GM23248 (cell line): ENCODE data around the gene CCDC78. TPM values are rescaled to one million over a fixed set of nuclear protein-coding genes. Genes with fewer than 3 reads are reported as not detected.

ENCODE experiments used
- DNase-seq: peaks from one replicate; pipeline ENCODE4 v3.0.0-alpha.2; 2015
- H2AFZ ChIP-seq: fragments of 200-600 bp; sonication (generic); 2 replicates; pipeline ENCODE4 v1.6.1; 2016; ENCODE audit warnings: antibody characterized with exemption
- H3F3A ChIP-seq: fragments of 200-600 bp; sonication (generic); 2 replicates; pipeline ENCODE4 v1.6.1; 2016; ENCODE audit warnings: mild to moderate bottlenecking, antibody characterized with exemption, mixed run types; ENCODE audit not compliant: insufficient read depth
- H3K27ac ChIP-seq: fragments of 200-600 bp; sonication (generic); 2 replicates; pipeline ENCODE4 v1.5.1; 2016; ENCODE audit warnings: mild to moderate bottlenecking
- H3K27me3 ChIP-seq: fragments of 200-600 bp; sonication (generic); replicated peaks from 2 replicates; pipeline ENCODE4 v1.6.1; 2016; ENCODE audit warnings: mild to moderate bottlenecking; ENCODE audit not compliant: insufficient read depth
- H3K36me3 ChIP-seq: fragments of 200-600 bp; sonication (generic); 2 replicates; pipeline ENCODE4 v1.6.1; 2016; ENCODE audit warnings: low read depth, mild to moderate bottlenecking
- H3K4me1 ChIP-seq: fragments of 200-600 bp; sonication (generic); 2 replicates; pipeline ENCODE4 v1.6.1; 2016; ENCODE audit warnings: mild to moderate bottlenecking; ENCODE audit not compliant: insufficient read depth
- H3K4me2 ChIP-seq: fragments of 200-600 bp; sonication (generic); one replicate; pipeline ENCODE4 v1.6.1; 2016; ENCODE audit warnings: mild to moderate bottlenecking; ENCODE audit not compliant: unreplicated experiment
- H3K4me3 ChIP-seq: fragments of 200-600 bp; sonication (generic); 2 replicates; pipeline ENCODE4 v1.5.1; 2016; ENCODE audit warnings: mild to moderate bottlenecking
- H3K79me2 ChIP-seq: fragments of 200-600 bp; sonication (generic); 2 replicates; pipeline ENCODE4 v1.6.1; 2016; ENCODE audit warnings: mild to moderate bottlenecking; ENCODE audit not compliant: insufficient read depth
- H3K9ac ChIP-seq: fragments of 200-600 bp; sonication (generic); 2 replicates; pipeline ENCODE4 v1.6.1; 2016; ENCODE audit warnings: mild to moderate bottlenecking
- H3K9me2 ChIP-seq: fragments of 200-600 bp; sonication (generic); 2 replicates; pipeline ENCODE4 v1.6.1; 2016; ENCODE audit warnings: mixed run types, mild to moderate bottlenecking, moderate library complexity; ENCODE audit not compliant: insufficient read depth
- H3K9me3 ChIP-seq: fragments of 200-600 bp; sonication (generic); one replicate; pipeline ENCODE4 v1.6.1; 2017; ENCODE audit warnings: low read depth
- H4K20me1 ChIP-seq: fragments of 200-600 bp; sonication (generic); 2 replicates; pipeline ENCODE4 v1.6.0; 2016; ENCODE audit not compliant: insufficient read depth
- EZH2 ChIP-seq: fragments of 200-600 bp; sonication (generic); IDR thresholded peaks from 2 replicates; pipeline ENCODE4 v1.6.1; 2018; ENCODE audit warnings: antibody characterized with exemption, mild to moderate bottlenecking; ENCODE audit not compliant: insufficient read depth, poor library complexity, severe bottlenecking
- EZH2phosphoT487 ChIP-seq: fragments of 200-600 bp; sonication (generic); IDR thresholded peaks from 2 replicates; pipeline ENCODE4 v1.6.1; 2018; ENCODE audit warnings: antibody characterized with exemption, moderate library complexity, mild to moderate bottlenecking, low read depth; ENCODE audit not compliant: insufficient read depth
- WGBS, 2 experiments: methylation state at CpG; one replicate each; pipeline ENCODE4 v1.1.6; 2015 to 2017; ENCODE audit warnings: low lambda C conversion rate in 2 of 2, low coverage in 1 of 2; ENCODE audit errors: missing lambda C conversion rate in 2 of 2; 5-methylcytosine and 5-hydroxymethylcytosine counted together
- in situ Hi-C: fragments of 300-500 bp; cut with MboI; formaldehyde crosslinking; loops from 2 replicates; pipeline ENCODE4 v1.15.0; 2020
- polyA plus RNA-seq: library from polyadenylated mRNA; unstranded; fragments of >200 nt; fragmentation: Nextera tagmentation; extraction: Ambion mirVana; gene quantifications from 2 replicates; pipeline ENCODE4 v1.2.1, GENCODE V29; 2016
- total RNA-seq: library from RNA; depleted of rRNA; stranded (reverse); fragments of >200 nt; shearing (Covaris generic); gene quantifications from 2 replicates; pipeline ENCODE4 v1.2.3, GENCODE V29; 2014

CCDC78 gene
- total and polyA plus RNA-seq, 2 experiments from 2014 or later: 0.78 to 9.5 TPM

DNA sequence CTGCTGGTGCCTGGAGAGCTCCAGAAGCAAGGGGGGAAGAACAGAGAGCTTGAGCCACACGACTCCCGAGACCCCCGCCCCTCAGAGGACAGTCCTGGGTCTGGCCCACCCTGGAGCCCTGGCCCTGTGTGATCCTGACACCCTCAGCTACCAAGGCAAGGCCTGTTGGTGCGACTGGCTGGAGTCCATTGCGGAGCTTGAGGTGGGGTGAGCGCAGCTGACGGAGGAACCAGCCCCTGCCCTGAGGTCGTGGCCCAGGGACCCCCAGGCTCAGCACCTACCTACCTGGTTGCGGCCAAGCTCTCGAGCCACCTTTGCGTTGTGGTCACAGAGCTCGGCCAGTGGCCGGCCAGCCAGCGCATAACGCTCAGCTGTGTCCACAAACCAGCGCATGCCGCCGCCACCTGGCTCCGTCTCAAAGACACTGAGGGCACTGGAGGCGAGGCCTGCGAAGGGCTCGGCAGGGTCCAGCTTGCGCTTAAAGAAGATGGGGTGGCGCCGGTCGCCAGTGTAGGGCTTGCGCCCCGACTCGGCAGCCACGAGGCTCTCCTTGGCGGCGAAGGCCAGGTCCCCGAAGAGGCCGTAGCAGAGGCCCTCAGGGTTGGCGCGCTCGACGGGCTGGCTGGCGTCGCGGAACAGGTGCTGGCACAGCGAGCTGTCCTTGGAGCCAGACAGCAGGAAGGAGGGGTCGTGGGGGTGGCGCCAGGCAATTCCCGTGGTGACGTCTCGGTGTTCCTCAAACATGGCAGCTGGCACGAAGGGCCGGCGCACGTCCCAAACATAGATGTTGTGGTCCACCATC, 39.6 kb downstream of the CCDC78 start:
- no peak overlapping the region for H2AFZ ChIP-seq
- 91 to 93% methylated on average over 47 to 51 of the region's 51 CpGs for WGBS, 2 experiments
- H3K4me1 ChIP-seq: peaks cover 19% of the 10 kb centered on the region
- H3K9me2 ChIP-seq: no peaks in the 10 kb centered on the region
- no peaks in the 10 kb centered on the region for H3K27me3 ChIP-seq
- H3K9me3 ChIP-seq: no peaks in the 10 kb centered on the region
- H3K9ac ChIP-seq: no peak overlapping the region
- H3F3A ChIP-seq: peaks cover 10% of the 10 kb centered on the region; the same call in 1 of the 2 replicates
- in situ Hi-C loops: no loop called here
- peaks cover 10% of the 10 kb centered on the region; the same call in 1 of the 2 replicates for H3K36me3 ChIP-seq
- H3K4me2 ChIP-seq: no peak overlapping the region
- DNase-seq: no peak
- TF ChIP-seq EZH2 (no peak), EZH2phosphoT487 (no peak)
- no peaks in the 10 kb centered on the region for H4K20me1 ChIP-seq
- H3K27ac ChIP-seq: no peak overlapping the region
- peaks cover 50% of the 10 kb centered on the region for H3K79me2 ChIP-seq
- no peak overlapping the region for H3K4me3 ChIP-seq

DNA sequence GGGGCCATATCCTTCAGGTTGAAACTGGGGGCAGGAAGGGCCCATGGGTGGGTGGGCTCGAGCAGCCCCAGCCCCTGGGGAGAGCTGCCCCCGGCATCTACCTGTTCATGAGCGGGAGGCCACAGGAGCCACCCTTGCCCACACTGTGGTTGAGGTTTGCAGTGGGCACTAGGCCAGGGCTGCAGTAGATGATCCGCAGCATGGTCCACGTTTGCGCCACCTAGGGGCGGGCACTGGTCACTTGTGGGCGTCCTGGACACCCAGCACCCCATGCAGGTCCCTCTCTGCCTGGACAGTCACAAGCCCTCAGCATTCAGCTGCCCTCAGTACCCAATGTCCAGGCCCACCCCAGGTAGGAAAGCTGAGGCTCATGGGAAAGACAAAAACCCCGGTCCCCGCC, 40.3 kb downstream of the CCDC78 start:
- DNase-seq: peak; percentile 74
- no peak overlapping the region for H3K4me3 ChIP-seq
- in situ Hi-C loops: no loop called here
- WGBS, 2 experiments: 66 to 78% methylated on average over 9 of the region's 10 CpGs
- peaks cover 57% of the 10 kb centered on the region for H3K79me2 ChIP-seq
- no peak overlapping the region for H3K9ac ChIP-seq
- H3K36me3 ChIP-seq: peaks cover 11% of the 10 kb centered on the region; the same call in 1 of the 2 replicates
- H3K27me3 ChIP-seq: no peaks in the 10 kb centered on the region
- no peaks in the 10 kb centered on the region for H3K9me2 ChIP-seq
- TF ChIP-seq EZH2phosphoT487 (no peak), EZH2 (no peak)
- H2AFZ ChIP-seq: no peak overlapping the region
- H3F3A ChIP-seq: peaks cover 15% of the 10 kb centered on the region; the same call in 1 of the 2 replicates
- no peak overlapping the region for H3K27ac ChIP-seq
- no peaks in the 10 kb centered on the region for H3K9me3 ChIP-seq
- peaks cover 23% of the 10 kb centered on the region for H3K4me1 ChIP-seq
- H3K4me2 ChIP-seq: no peak overlapping the region
- no peaks in the 10 kb centered on the region for H4K20me1 ChIP-seq

DNA sequence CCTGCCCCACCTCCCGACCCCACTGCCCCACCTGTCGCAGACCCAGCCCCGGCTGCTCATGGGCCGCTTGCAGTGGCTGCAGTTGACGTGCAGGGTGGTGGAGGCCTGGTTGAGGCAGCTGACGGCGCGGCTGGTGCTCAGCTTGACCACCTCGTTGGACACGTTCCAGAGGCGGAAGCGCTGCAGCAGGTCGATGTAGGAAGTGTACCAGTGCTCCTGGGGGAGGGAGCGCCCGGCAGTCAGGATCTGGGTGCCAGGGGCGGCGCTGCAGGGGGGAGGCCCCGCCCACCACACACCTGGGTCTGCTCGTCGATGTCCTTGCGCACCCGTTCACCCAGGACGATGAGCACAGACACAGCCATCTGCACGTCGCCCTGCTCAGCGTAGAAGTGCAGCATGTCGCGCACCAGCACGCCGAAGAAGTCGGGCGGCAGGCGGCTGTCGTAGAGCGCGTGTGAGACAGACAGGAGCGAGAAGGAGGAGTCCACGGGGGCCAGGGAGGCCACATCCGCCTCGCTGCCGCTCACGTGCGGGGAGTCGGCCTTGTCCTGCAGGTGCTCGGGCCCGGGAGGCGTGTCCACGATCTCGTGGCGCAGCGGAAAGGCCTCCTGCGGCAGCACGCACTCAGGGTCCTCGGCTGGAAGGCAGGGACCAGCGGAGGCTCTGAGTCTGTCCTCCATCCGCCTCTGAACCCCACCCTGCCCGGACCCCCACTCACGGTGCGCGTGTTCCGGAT, 41.1 kb downstream of the CCDC78 start:
- DNase-seq: no peak
- no peaks in the 10 kb centered on the region for H3K9me3 ChIP-seq
- H3K9me2 ChIP-seq: no peaks in the 10 kb centered on the region
- no peak overlapping the region for H2AFZ ChIP-seq
- no peaks in the 10 kb centered on the region for H4K20me1 ChIP-seq
- H3K4me2 ChIP-seq: no peak overlapping the region
- TF ChIP-seq EZH2 (no peak), EZH2phosphoT487 (no peak)
- in situ Hi-C loops: no loop called here
- no peak overlapping the region for H3K9ac ChIP-seq
- no peaks in the 10 kb centered on the region for H3K27me3 ChIP-seq
- WGBS, 2 experiments: 95% methylated on average over 24 to 61 of the region's 61 CpGs
- H3K36me3 ChIP-seq: peaks cover 11% of the 10 kb centered on the region; the same call in 1 of the 2 replicates
- peaks cover 60% of the 10 kb centered on the region for H3K79me2 ChIP-seq
- H3K4me1 ChIP-seq: peaks cover 20% of the 10 kb centered on the region
- no peak overlapping the region for H3K4me3 ChIP-seq
- H3K27ac ChIP-seq: no peak overlapping the region
- peaks cover 15% of the 10 kb centered on the region; the same call in 1 of the 2 replicates for H3F3A ChIP-seq

DNA sequence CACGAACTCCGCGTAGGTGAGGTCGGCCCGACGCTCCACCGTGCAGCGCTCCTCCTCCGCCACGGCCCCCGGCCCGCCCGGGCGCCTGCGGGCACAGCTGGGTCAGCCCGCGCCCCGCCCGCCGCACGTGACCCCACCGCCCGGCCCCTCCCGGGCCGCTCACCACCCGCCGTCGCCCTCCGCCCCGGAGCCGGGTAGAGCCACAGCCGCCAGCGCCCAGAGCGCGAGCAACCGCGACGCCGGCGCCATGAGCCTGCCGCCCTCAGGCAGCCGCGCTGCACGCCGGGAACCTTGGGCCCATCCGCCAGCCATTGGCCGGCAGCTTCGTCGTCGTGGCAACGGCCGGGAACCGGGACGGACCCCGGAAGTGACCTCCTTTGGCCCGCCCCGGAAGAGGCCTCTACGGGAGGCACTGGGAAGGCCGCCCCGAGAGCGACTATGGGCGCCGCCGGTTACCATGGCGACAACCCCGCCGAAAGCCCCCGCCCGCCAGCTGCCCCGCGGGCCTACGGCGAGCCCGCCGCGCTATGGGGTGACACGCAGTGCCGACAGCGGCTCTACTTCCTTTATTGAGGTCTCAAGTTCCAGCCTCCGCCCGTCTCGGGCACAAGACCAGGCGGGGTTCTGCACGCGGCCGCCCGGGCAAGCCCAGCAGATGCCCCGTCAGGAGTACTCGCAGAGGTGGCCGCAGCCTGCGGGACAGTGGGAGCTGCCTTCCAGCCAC, 42.0 kb downstream of the CCDC78 start, which contains the start of gene JMJD8:
Gene JMJD8 (minus strand): TSS at position 264 of the 724 bp plus-strand sequence. CDS start 15 bp downstream, at position 249.
- H3F3A ChIP-seq: peaks cover 15% of the 10 kb centered on the region; the same call in 1 of the 2 replicates
- peak within 1 kb of the TSS; percentile 70 for H3K4me3 ChIP-seq
- H3K27ac ChIP-seq: peak within 1 kb of the TSS; percentile 58
- in situ Hi-C loops: no loop called here
- H3K79me2 ChIP-seq: peaks cover 54% of the 10 kb centered on the region
- peak within 1 kb of the TSS; percentile 73 for H3K4me2 ChIP-seq
- H3K9me3 ChIP-seq: no peaks in the 10 kb centered on the region
- no peaks in the 10 kb centered on the region for H3K9me2 ChIP-seq
- 5 to 9% methylated on average over 51 to 67 of the region's 91 CpGs for WGBS, 2 experiments
- H3K27me3 ChIP-seq: no peaks in the 10 kb centered on the region
- no peaks in the 10 kb centered on the region for H4K20me1 ChIP-seq
- TF ChIP-seq EZH2 (no peak), EZH2phosphoT487 (no peak)
- H3K4me1 ChIP-seq: peaks cover 16% of the 10 kb centered on the region
- H2AFZ ChIP-seq: peak within 1 kb of the TSS; percentile 57; the same call in 1 of the 2 replicates
- peaks cover 11% of the 10 kb centered on the region; the same call in 1 of the 2 replicates for H3K36me3 ChIP-seq
- peak within 1 kb of the TSS; percentile 68 for H3K9ac ChIP-seq
- DNase-seq: peak; percentile 99
